ENCODE measurements around the gene ANTXR2.

ANTXR2 gene

GRCh38 chr4:79979785-79980437 is 93.1 kb downstream of the ANTXR2 start:
- no peak for DNase-seq

- no peak for DNase-seq
Observed at GRCh38 chr4:79977131-79977840, 95.7 kb downstream of the ANTXR2 start.

DNA sequence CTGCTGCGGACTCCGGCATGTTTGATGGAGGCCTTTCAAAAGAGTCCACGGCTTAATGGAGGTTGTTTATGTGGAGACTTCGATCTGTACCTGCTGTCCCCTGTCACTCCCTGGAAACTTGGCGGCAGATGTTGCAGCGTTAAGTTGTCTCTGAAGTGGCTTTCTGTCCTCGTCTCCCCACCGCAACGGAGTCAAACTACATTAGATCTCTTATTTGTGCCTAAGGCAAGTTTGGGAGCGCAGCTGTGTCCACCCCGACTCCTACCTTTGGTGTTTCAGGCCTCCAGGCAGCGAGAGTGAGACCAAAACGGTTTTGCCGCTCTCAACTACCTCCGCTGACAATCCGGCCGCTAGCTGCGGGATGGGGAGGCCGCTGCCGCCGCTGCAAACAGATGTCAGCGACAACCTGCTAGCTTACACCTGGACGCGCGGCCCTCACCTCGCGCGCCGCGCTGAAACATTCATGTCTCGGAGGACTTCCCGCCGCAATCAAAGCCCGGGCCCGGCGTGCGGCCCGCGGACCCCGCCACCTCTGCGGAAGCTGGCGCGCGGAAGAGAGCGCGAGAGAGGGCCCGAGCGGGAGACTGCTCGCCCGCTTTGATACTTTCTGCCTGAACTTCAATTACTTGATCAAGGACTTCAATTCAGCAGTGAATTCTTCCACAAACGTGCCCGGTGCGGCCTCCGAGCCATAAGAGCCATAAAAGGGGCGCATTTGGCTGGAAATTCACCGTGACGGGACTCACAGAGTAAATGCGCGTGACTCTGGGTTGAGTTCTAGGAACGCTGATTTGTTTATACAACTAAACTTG is 108.4 kb downstream of the ANTXR2 start:
- DNase-seq, result no peak

- DNase-seq, result no peak
Observed at GRCh38 chr4:79964020-79964399, 109.0 kb downstream of the ANTXR2 start.

GRCh38 chr4:79959652-79960051 is 113.4 kb downstream of the ANTXR2 start:
- no peak for DNase-seq

DNA sequence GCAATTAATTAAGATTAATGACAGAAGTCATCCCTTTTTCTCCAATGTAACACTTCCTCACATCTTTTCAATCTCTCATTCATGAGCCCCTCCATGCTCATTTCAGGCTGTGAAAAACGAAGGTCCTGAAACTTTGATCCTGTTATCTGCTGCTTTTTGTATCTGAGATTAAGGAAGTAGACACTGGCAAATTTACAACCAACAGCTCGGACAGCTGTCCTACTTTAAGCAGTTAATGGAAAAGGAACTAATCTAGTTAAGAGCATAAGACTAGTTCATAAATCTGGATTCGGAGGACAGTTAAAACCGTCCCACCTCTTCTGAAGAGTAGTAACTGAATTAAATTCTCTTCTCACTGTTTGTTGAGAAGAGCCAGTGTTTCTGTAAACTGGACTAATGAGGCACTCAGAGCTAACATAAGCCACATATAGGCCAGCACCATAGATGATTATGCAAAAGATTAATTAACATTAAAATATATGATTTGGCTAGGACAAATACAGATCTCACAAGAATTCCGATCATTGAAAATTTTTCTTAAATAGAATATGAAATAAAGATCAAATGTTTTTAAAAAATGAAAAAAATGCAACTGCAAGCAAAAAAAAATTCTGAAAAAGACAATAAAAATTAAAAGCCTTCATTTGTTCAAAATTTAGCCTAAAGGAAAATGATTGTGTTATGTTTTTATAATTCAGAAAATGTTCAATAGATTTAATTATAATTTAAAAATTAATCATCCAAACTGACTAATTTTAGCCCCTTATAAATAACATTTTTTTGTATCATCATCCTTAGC is 114.4 kb downstream of the ANTXR2 start:
- DNase-seq, result no peak

- no peak for DNase-seq
Observed at GRCh38 chr4:79949178-79949577, 123.9 kb downstream of the ANTXR2 start.

DNA sequence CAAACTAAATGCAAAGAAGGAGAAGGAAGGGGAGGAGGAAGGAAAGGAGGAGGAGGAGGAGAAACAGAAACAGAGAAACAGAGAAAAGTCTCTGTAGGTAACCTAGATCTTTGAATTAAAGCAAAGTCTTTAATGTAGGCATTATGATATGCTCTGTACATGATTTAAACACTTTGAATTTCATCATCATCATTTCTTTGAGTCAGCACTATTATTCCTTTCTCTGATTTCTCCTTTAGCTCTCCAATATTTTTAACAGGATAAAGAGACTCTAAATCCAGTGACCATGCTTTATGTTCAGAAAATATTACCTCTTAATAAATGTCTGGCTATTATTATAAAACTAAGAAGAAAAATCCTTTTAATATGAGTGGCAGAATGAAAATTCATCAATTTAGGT is 124.3 kb downstream of the ANTXR2 start:
- no peak for DNase-seq

GRCh38 chr4:79948261-79948660 is 124.8 kb downstream of the ANTXR2 start:
- no peak for DNase-seq

- no peak for DNase-seq
Observed at GRCh38 chr4:79947386-79947785, 125.6 kb downstream of the ANTXR2 start.

GRCh38 chr4:79935274-79935673 is 137.8 kb downstream of the ANTXR2 start:
- no peak for DNase-seq

- DNase-seq, result no peak
Observed at GRCh38 chr4:79934660-79935059, 138.4 kb downstream of the ANTXR2 start.

- DNase-seq, result no peak
Observed at GRCh38 chr4:79927931-79928330, 145.1 kb downstream of the ANTXR2 start.

GRCh38 chr4:79923281-79923680 is 149.7 kb downstream of the ANTXR2 start:
- peak; percentile 26 for DNase-seq

DNA sequence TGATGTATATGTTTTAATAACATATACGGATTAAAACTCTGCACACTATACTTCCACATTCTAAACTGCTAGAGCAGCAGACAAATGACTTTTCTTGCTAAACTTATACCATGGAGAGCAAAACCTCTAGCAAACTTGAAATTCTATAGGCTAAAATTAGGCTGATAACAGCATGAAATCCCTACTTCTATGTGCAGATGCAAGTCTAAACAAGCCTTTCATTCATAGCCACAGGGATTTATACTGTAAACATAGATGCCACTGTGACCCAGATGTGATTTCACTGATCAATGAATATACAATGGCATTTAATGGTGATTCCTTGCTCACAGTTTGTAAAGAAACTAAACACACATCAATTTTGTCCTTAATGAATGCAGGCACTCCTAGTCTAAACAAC is 151.0 kb downstream of the ANTXR2 start:
- DNase-seq, result no peak

GRCh38 chr4:79920163-79920853 is 152.7 kb downstream of the ANTXR2 start:
- DNase-seq, result no peak

DNA sequence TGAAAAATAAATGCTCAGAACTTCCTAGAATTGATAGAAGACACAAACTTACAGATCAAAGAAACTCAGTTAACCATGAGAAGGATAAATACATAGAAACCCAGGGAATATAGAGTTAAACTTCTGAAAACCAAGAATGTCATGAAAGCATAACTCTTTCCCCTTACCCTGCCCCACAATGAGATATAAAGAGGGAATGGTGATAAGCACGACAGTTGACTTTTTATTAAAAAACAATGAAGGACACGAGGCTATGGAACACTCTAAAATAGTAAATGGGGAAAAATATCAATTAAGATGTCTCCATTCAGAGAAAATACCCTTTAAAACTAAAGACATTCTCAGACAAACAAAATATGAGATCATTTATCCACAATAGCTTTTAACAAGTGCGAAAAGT is 154.7 kb downstream of the ANTXR2 start:
- no peak for DNase-seq

GRCh38 chr4:79917246-79917645 is 155.8 kb downstream of the ANTXR2 start:
- peak; percentile 49 for DNase-seq

DNA sequence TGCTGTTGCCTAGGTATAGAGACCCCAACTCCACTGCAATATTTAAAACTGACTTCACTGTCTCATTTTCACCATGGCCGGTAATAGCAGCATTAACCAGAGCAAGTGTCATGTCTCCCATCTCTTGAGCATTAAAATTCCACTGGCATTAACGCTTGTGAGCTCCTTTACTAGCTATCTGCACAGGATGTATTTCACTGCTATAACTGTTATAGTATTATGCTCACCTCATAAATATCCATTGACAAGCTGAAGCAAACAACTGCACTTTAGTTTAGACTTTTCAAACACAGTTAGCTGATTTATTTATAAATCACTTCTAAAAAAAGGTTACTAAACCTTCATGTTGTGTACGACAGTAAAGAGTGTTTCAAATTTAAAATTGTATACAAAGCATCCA is 157.8 kb downstream of the ANTXR2 start:
- DNase-seq, result no peak

DNA sequence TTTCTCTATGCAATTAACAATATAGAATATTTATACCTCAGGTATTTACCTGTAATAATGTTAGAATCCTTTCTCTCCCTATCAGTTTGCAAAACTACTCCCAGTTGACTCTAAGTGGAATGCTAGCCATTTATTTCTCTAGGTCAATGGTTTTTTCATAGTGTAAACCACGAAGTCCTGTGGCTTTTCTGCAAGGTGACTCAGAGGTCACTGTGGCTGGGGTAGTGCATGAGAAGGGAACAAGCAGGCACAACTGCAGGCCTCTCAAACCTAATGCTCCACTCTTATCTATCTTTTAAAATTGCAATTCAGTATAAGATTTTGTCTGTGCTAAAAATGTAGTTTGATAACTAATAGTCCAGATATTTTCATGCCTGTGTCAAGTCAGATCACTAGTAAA is 159.4 kb downstream of the ANTXR2 start:
- DNase-seq, result no peak

DNA sequence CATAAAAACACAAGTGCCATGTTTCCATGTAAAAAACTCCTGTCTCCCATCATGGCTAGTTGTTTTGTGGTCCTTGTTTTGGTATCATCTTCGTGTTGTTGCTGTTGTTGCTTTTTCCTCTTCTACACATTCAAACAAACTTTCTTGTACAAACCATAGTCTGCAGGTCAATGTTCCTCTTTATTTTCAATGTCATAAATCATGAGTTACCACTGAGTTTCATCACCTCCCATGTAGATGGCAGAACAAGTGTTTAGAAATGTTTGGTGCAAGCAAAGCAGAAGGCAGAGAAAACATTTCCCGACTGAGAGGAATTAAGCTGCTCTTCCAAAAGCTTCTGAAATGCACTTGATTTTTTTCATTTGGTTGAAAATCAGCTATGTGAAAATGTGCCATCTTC is 166.0 kb downstream of the ANTXR2 start:
- peak; percentile 66 for DNase-seq

DNA sequence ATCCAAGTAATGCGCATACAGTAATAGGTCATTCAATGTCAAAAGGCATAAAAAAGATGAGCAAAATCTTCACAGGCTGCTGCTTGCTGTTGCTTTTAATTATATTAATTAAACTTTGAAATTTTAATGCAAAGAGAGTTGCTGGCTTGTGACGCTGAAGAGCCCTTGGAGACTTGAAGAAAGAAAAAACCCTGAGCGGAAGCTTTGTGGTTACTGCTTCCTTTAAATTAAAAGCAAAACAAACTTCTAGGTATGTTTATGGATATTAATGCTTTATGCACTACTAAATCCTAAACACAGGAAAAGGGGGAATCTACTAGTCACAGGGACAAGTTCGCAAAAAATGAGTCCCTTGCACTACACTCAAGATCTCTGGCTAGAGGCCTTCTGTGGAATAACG is 166.7 kb downstream of the ANTXR2 start:
- DNase-seq, result no peak

- no peak for DNase-seq
Observed at GRCh38 chr4:79905212-79905611, 167.8 kb downstream of the ANTXR2 start.
